HepG2 (cell line): ENCODE results near the gene SPART.

Experiments
- BRD4 ChIP-seq: sonication (generic); formaldehyde crosslinking; IDR thresholded peaks from 2 replicates; pipeline ENCODE4 v1.4.0; 2020; ENCODE audit warnings: missing genetic modification reagents
- BRF2 ChIP-seq: sonication (generic); formaldehyde crosslinking; IDR thresholded peaks from 2 replicates; pipeline ENCODE4 v1.8.1; 2022; ENCODE audit warnings: mild to moderate bottlenecking, missing genetic modification reagents
- CTCF ChIP-seq: sonication (generic); formaldehyde crosslinking; IDR thresholded peaks from 2 replicates; pipeline ENCODE4 v1.5.0; 2020; ENCODE audit warnings: mild to moderate bottlenecking, missing genetic modification reagents, moderate library complexity
- FOXO1 ChIP-seq: sonication (generic); formaldehyde crosslinking; IDR thresholded peaks from 2 replicates; pipeline ENCODE4 v1.4.0; 2020; ENCODE audit warnings: missing genetic modification reagents
- GTF2F1 ChIP-seq: fragments of 150-350 bp; IDR thresholded peaks from 2 replicates; pipeline ENCODE4 v1.6.1; 2014; ENCODE audit warnings: low read length
- HMG20A ChIP-seq: IDR thresholded peaks from 2 replicates; pipeline ENCODE4 v1.6.1; 2016; ENCODE audit warnings: borderline replicate concordance
- NFKBIZ ChIP-seq: IDR thresholded peaks from 2 replicates; pipeline ENCODE4 v1.6.1; 2018; ENCODE audit warnings: missing genetic modification reagents, missing compliant biosample characterization
- POLR2AphosphoS5 ChIP-seq: IDR thresholded peaks from 2 replicates; pipeline ENCODE4 v1.6.1; 2012; ENCODE audit warnings: low read depth, low read length
- ZBTB1 ChIP-seq: sonication (generic); formaldehyde crosslinking; IDR thresholded peaks from 2 replicates; pipeline ENCODE4 v1.4.0; 2020; ENCODE audit warnings: missing genetic modification reagents, borderline replicate concordance
- ZNF124 ChIP-seq: sonication (generic); formaldehyde crosslinking; IDR thresholded peaks from 2 replicates; pipeline ENCODE4 v1.4.0; 2020; ENCODE audit warnings: missing genetic modification reagents
- ZNF484 ChIP-seq: sonication (generic); formaldehyde crosslinking; IDR thresholded peaks from 2 replicates; pipeline ENCODE4 v1.5.1; 2020; ENCODE audit warnings: mild to moderate bottlenecking, low read depth, missing genetic modification reagents, borderline replicate concordance
- ZNF569 ChIP-seq: sonication (generic); formaldehyde crosslinking; IDR thresholded peaks from 2 replicates; pipeline ENCODE4 v1.5.0; 2020; ENCODE audit warnings: mild to moderate bottlenecking, missing genetic modification reagents, moderate library complexity, borderline replicate concordance
- ZSCAN12 ChIP-seq: sonication (generic); formaldehyde crosslinking; IDR thresholded peaks from 2 replicates; pipeline ENCODE4 v1.9.0; 2021; ENCODE audit warnings: mild to moderate bottlenecking, missing genetic modification reagents

DNA sequence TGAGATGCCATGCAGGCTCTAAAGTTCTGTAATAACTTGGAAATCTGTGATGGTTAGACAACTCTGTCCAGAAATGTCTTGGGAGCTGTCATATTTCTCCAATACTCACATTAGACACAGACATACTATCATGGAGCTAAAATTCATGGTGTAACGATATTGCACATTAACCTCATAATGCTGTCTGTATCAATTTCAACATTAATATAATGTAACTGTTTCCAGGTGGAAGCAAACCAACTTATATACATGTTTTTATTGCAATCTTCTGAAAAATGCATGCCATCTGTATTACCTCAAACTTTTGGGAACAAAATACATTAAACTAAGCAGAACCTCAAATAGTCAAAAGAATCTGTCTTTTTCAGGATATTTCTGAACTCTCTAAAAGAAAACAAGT lies 14.7 kb upstream of the SPART start:
- TF ChIP-seq ZBTB1 (CRISPR knock-in tag) (no peak), BRF2 (CRISPR knock-in tag) (no peak), ZNF484 (CRISPR knock-in tag) (no peak), ZSCAN12 (no peak), NFKBIZ (CRISPR knock-in tag) (no peak), POLR2AphosphoS5 (no peak), CTCF (CRISPR knock-in tag) (no peak), GTF2F1 (no peak), ZNF569 (CRISPR knock-in tag) (no peak), HMG20A (no peak), BRD4 (CRISPR knock-in tag) (no peak), FOXO1 (CRISPR knock-in tag) (no peak), ZNF124 (no peak)
